Measurements from ENCODE around the gene NLRP5.

DNA sequence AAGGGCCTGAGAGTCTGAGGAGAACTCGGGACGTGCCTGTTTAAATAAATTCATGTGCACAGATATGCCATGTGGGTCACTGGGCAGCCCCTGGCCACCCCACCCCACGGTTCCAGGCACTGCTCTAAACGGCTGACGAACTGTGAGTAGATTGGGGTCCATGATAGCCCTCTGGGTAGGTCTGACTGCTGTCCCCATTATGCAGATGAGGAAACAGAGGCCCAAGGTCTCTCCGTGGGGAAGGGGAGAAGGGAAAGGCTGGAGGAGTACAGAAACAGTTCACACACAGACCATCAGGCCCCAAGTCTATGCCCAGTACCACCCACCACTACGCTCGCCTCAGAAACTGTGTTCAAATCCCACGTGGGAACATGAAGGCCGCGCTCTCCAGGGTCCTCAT, 120.4 kb downstream of the NLRP5 start:
- TF ChIP-seq CTCF (conservative IDR thresholded peaks at IDR 0.05 in 1 of 2, IDR thresholded peaks at IDR 0.05 in 1 of 2; ENCODE audit: low read depth in 1 of 2, low read length in 2 of 2) (no peak), EZH2 (IDR thresholded peaks at IDR 0.05; ENCODE audit: low read length, missing control alignments) (no peak)

Measured in fibroblast of lung (primary cell).